GM23338 (cell line): Measurements from ENCODE around the gene S1PR3. TPM values are rescaled to one million over a fixed set of nuclear protein-coding genes. Genes with fewer than 3 reads are reported as not detected.
A peak's percentile ranks its signal among the peaks of the same experiment; 100 is the strongest.

Experiments used
- ATAC-seq: fragments of 200-7000 bp; cut with Tn5 transposase; 3 replicates; pipeline ENCODE4 v1.9.1; 2020
- DNase-seq: peaks from one replicate; pipeline ENCODE4 v3.0.0-alpha.2; 2015; ENCODE audit warnings: low spot score
- H2AFZ ChIP-seq: fragments of 200-600 bp; sonication (generic); 2 replicates; pipeline ENCODE4 v1.8.0; 2016; ENCODE audit warnings: antibody characterized with exemption, mild to moderate bottlenecking, moderate library complexity
- H3F3A ChIP-seq: fragments of 200-600 bp; sonication (generic); replicated peaks from 2 replicates; pipeline ENCODE4 v1.8.0; 2017; ENCODE audit warnings: antibody characterized with exemption, mixed run types, low read depth
- H3K27ac ChIP-seq: fragments of 200-600 bp; sonication (generic); 2 replicates; pipeline ENCODE4 v1.6.1; 2016; ENCODE audit warnings: low read depth
- H3K27me3 ChIP-seq: fragments of 200-600 bp; sonication (generic); 2 replicates; pipeline ENCODE4 v1.8.0; 2016; ENCODE audit warnings: mild to moderate bottlenecking, mixed run types, moderate library complexity; ENCODE audit not compliant: insufficient read depth
- H3K36me3 ChIP-seq: fragments of 200-600 bp; sonication (generic); 2 replicates; pipeline ENCODE4 v1.8.0; 2016; ENCODE audit warnings: mild to moderate bottlenecking; ENCODE audit not compliant: insufficient read depth
- H3K4me1 ChIP-seq: fragments of 200-600 bp; sonication (generic); 2 replicates; pipeline ENCODE4 v1.8.0; 2016; ENCODE audit warnings: mild to moderate bottlenecking, moderate library complexity; ENCODE audit not compliant: insufficient read depth
- H3K4me2 ChIP-seq: fragments of 200-600 bp; sonication (generic); 2 replicates; pipeline ENCODE4 v1.7.1; 2017; ENCODE audit warnings: mixed run types
- H3K4me3 ChIP-seq: fragments of 200-600 bp; sonication (generic); 2 replicates; pipeline ENCODE4 v1.6.1; 2016; ENCODE audit warnings: mixed run types
- H3K79me2 ChIP-seq: fragments of 200-600 bp; sonication (generic); replicated peaks from 2 replicates; pipeline ENCODE4 v1.8.0; 2017; ENCODE audit warnings: mild to moderate bottlenecking; ENCODE audit not compliant: insufficient read depth
- H3K9me2 ChIP-seq: fragments of 200-600 bp; sonication (generic); 2 replicates; pipeline ENCODE4 v1.8.0; 2017; ENCODE audit not compliant: insufficient read depth
- H4K20me1 ChIP-seq: fragments of 200-600 bp; sonication (generic); replicated peaks from 2 replicates; pipeline ENCODE4 v1.8.0; 2017; ENCODE audit warnings: mild to moderate bottlenecking; ENCODE audit not compliant: insufficient read depth
- H3K27ac Mint-ChIP-seq: 2 replicates; pipeline ENCODE4 v1.8.0; 2020; ENCODE audit warnings: inconsistent platforms, mild to moderate bottlenecking, moderate library complexity, mixed read lengths
- H3K27me3 Mint-ChIP-seq: 3 replicates; pipeline ENCODE4 v1.8.0; 2022; ENCODE audit warnings: low read depth, mild to moderate bottlenecking, moderate library complexity, mixed read lengths, inconsistent platforms; ENCODE audit not compliant: insufficient read depth, poor library complexity
- H3K36me3 Mint-ChIP-seq: 3 replicates; pipeline ENCODE4 v1.8.0; 2021; ENCODE audit warnings: low read depth, mild to moderate bottlenecking, inconsistent platforms, moderate library complexity, mixed read lengths
- H3K4me1 Mint-ChIP-seq: 3 replicates; pipeline ENCODE4 v1.8.0; 2020; ENCODE audit warnings: mild to moderate bottlenecking, inconsistent platforms, mixed read lengths
- H3K4me3 Mint-ChIP-seq: 3 replicates; pipeline ENCODE4 v1.8.0; 2021; ENCODE audit warnings: moderate library complexity, mild to moderate bottlenecking, inconsistent platforms, mixed read lengths
- H3K9me3 Mint-ChIP-seq: 3 replicates; pipeline ENCODE4 v1.8.0; 2020; ENCODE audit warnings: moderate library complexity, mild to moderate bottlenecking, inconsistent platforms, mixed read lengths
- CREB1 ChIP-seq: fragments of 250-450 bp; sonication (Bioruptor Pico); IDR thresholded peaks from 2 replicates; pipeline ENCODE4 v1.5.0; 2020; ENCODE audit warnings: low read depth, mild to moderate bottlenecking, moderate library complexity
- EZH2 ChIP-seq: fragments of 200-600 bp; sonication (generic); IDR thresholded peaks from one replicate; pipeline ENCODE4 v1.8.0; 2017; ENCODE audit warnings: antibody characterized with exemption, mild to moderate bottlenecking, low read depth; ENCODE audit not compliant: unreplicated experiment
- EZH2phosphoT487 ChIP-seq: fragments of 200-600 bp; sonication (generic); IDR thresholded peaks from one replicate; pipeline ENCODE4 v1.8.1; 2018; ENCODE audit warnings: antibody characterized with exemption; ENCODE audit not compliant: unreplicated experiment
- JUNB ChIP-seq: IDR thresholded peaks from one replicate; pipeline ENCODE4 v1.6.1; 2016; ENCODE audit warnings: antibody characterized with exemption; ENCODE audit not compliant: unreplicated experiment
- POLR2AphosphoS5 ChIP-seq: IDR thresholded peaks from 2 replicates; pipeline ENCODE4 v1.6.1; 2016; ENCODE audit warnings: antibody characterized with exemption, low read depth
- STAT1 ChIP-seq: IDR thresholded peaks from one replicate; pipeline ENCODE4 v1.6.1; 2016; ENCODE audit warnings: antibody characterized with exemption; ENCODE audit not compliant: unreplicated experiment
- ZNF114 ChIP-seq: fragments of 250-450 bp; sonication (Bioruptor Pico); IDR thresholded peaks from 2 replicates; pipeline ENCODE4 v1.5.0; 2020; ENCODE audit warnings: mild to moderate bottlenecking, moderate library complexity
- ZNF462 ChIP-seq: fragments of 250-450 bp; sonication (Bioruptor Pico); IDR thresholded peaks from 2 replicates; pipeline ENCODE4 v1.5.0; 2020; ENCODE audit warnings: mild to moderate bottlenecking, moderate library complexity
- polyA plus RNA-seq: library from polyadenylated mRNA; unstranded; fragments of >200 nt; fragmentation: Nextera tagmentation; extraction: Ambion mirVana; gene quantifications from 2 replicates; pipeline ENCODE4 v1.2.1, GENCODE V29; 2016
- total RNA-seq: library from RNA; depleted of rRNA; stranded (reverse); fragments of >200 nt; shearing (Covaris generic); gene quantifications from 2 replicates; pipeline ENCODE4 v1.2.3, GENCODE V29; 2014
- TF ChIP-seq, protein P1 (sequence below): IDR thresholded peaks from 2 replicates; pipeline ENCODE4 v1.6.1; 2016; ENCODE audit warnings: antibody characterized with exemption
- TF ChIP-seq, protein P2 (sequence below): IDR thresholded peaks from one replicate; pipeline ENCODE4 v1.6.1; 2018; ENCODE audit warnings: antibody characterized with exemption; ENCODE audit not compliant: unreplicated experiment
- TF ChIP-seq, protein P3 (sequence below), 2 experiments: fragments of 200-600 bp in 1 of 2; sonication (generic) in 1 of 2; conservative IDR thresholded peaks; 2 replicates each; pipeline versions ENCODE4 v1.5.1 to v1.6.1; 2016 to 2017; ENCODE audit warnings: antibody characterized with exemption in 2 of 2, low read depth in 2 of 2, mild to moderate bottlenecking in 2 of 2, moderate library complexity in 1 of 2

S1PR3 gene
- total and polyA plus RNA-seq, 2 experiments from 2014 or later: 2.1 to 7.6 TPM

- Histone ChIP-seq H4K20me1 (no peaks in the 10 kb centered on the region), H3K27ac (no peak overlapping the region), H3K4me3 (no peak overlapping the region), H3K9me2 (peaks cover 5% of the 10 kb centered on the region; the same call in 1 of the 2 replicates), H2AFZ (peak overlapping the region; percentile 63; the same call in 1 of the 2 replicates), H3K79me2 (no peaks in the 10 kb centered on the region), H3K36me3 (no peaks in the 10 kb centered on the region), H3K4me1 (no peaks in the 10 kb centered on the region), H3F3A (no peaks in the 10 kb centered on the region), H3K4me2 (no peak overlapping the region), H3K27me3 (no peaks in the 10 kb centered on the region)
- Mint-ChIP-seq H3K36me3 (no peaks in the 10 kb centered on the region), H3K27ac (no peak overlapping the region), H3K4me3 (no peak overlapping the region), H3K27me3 (peaks cover 4% of the 10 kb centered on the region), H3K9me3 (no peaks in the 10 kb centered on the region), H3K4me1 (peaks cover 10% of the 10 kb centered on the region)
- ATAC-seq: no peak
- TF ChIP-seq, protein P1, sequence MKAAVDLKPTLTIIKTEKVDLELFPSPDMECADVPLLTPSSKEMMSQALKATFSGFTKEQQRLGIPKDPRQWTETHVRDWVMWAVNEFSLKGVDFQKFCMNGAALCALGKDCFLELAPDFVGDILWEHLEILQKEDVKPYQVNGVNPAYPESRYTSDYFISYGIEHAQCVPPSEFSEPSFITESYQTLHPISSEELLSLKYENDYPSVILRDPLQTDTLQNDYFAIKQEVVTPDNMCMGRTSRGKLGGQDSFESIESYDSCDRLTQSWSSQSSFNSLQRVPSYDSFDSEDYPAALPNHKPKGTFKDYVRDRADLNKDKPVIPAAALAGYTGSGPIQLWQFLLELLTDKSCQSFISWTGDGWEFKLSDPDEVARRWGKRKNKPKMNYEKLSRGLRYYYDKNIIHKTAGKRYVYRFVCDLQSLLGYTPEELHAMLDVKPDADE: no peak
- TF ChIP-seq POLR2AphosphoS5: no peak
- no peak for TF ChIP-seq ZNF462 (CRISPR knock-in tag)
- TF ChIP-seq CREB1 (CRISPR knock-in tag): no peak
- TF ChIP-seq, protein P2, sequence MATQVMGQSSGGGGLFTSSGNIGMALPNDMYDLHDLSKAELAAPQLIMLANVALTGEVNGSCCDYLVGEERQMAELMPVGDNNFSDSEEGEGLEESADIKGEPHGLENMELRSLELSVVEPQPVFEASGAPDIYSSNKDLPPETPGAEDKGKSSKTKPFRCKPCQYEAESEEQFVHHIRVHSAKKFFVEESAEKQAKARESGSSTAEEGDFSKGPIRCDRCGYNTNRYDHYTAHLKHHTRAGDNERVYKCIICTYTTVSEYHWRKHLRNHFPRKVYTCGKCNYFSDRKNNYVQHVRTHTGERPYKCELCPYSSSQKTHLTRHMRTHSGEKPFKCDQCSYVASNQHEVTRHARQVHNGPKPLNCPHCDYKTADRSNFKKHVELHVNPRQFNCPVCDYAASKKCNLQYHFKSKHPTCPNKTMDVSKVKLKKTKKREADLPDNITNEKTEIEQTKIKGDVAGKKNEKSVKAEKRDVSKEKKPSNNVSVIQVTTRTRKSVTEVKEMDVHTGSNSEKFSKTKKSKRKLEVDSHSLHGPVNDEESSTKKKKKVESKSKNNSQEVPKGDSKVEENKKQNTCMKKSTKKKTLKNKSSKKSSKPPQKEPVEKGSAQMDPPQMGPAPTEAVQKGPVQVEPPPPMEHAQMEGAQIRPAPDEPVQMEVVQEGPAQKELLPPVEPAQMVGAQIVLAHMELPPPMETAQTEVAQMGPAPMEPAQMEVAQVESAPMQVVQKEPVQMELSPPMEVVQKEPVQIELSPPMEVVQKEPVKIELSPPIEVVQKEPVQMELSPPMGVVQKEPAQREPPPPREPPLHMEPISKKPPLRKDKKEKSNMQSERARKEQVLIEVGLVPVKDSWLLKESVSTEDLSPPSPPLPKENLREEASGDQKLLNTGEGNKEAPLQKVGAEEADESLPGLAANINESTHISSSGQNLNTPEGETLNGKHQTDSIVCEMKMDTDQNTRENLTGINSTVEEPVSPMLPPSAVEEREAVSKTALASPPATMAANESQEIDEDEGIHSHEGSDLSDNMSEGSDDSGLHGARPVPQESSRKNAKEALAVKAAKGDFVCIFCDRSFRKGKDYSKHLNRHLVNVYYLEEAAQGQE: no peak
- TF ChIP-seq JUNB: no peak
- TF ChIP-seq EZH2: no peak
- no peak for TF ChIP-seq STAT1
- no peak for TF ChIP-seq ZNF114 (CRISPR knock-in tag)
- TF ChIP-seq, protein P3, sequence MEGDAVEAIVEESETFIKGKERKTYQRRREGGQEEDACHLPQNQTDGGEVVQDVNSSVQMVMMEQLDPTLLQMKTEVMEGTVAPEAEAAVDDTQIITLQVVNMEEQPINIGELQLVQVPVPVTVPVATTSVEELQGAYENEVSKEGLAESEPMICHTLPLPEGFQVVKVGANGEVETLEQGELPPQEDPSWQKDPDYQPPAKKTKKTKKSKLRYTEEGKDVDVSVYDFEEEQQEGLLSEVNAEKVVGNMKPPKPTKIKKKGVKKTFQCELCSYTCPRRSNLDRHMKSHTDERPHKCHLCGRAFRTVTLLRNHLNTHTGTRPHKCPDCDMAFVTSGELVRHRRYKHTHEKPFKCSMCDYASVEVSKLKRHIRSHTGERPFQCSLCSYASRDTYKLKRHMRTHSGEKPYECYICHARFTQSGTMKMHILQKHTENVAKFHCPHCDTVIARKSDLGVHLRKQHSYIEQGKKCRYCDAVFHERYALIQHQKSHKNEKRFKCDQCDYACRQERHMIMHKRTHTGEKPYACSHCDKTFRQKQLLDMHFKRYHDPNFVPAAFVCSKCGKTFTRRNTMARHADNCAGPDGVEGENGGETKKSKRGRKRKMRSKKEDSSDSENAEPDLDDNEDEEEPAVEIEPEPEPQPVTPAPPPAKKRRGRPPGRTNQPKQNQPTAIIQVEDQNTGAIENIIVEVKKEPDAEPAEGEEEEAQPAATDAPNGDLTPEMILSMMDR (conservative IDR thresholded peaks at IDR 0.05; ENCODE audit: low read depth in 2 of 2): no peak
- TF ChIP-seq EZH2phosphoT487: no peak
- no peak for DNase-seq
Observed at GRCh38 chr9:88969646-88970373, 21.5 kb upstream of the S1PR3 start.
